GM12891 (cell line): ENCODE data around the gene CALCOCO2.

Experiments used
- POLR2A ChIP-seq: IDR thresholded peaks from 2 replicates; pipeline ENCODE4 v1.6.1; 2011; ENCODE audit warnings: low read depth, low read length, control low read depth
- POLR2AphosphoS5 ChIP-seq: IDR thresholded peaks from 2 replicates; pipeline ENCODE4 v1.6.1; 2011; ENCODE audit warnings: low read depth, low read length, control low read depth
- POU2F2 ChIP-seq: IDR thresholded peaks from 2 replicates; pipeline ENCODE4 v1.6.1; 2011; ENCODE audit warnings: low read depth, mild to moderate bottlenecking, control low read depth, low read length, moderate library complexity
- SPI1 ChIP-seq: IDR thresholded peaks from 2 replicates; pipeline ENCODE4 v1.6.1; 2011; ENCODE audit warnings: low read depth, low read length, control low read depth
- TAF1 ChIP-seq: IDR thresholded peaks from 2 replicates; pipeline ENCODE4 v1.6.1; 2011; ENCODE audit warnings: low read depth, low read length, control low read depth

DNA sequence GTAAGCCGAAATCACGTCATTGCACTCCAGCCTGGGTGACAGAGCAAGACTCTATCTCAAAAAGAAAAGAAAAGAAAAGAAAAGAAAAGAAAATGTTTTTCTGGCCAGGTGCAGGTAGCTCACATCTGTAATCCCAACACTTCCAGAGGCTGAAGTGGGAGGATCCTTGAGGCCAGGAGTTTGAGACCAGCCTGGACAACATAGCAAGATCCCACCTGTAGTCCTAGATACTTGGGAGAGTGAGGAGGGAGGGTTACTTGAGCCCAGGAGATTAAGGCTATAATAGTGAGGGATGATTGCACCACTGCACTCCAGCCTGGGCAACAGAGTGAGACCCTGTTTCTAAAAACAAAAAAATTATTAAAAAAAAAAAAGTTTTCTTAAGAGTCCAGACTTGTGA lies 59.3 kb downstream of the CALCOCO2 start:
- TF ChIP-seq POLR2A (no peak), POLR2AphosphoS5 (no peak), SPI1 (no peak), TAF1 (no peak), POU2F2 (no peak)
